BLaER1 (cell line): ENCODE results near the gene THAP7.

ENCODE experiments used
- H3K27ac ChIP-seq: shearing (Covaris generic); formaldehyde crosslinking; 2 replicates; pipeline ENCODE4 v1.8.1; 2022
- H3K27me3 ChIP-seq: shearing (Covaris generic); formaldehyde crosslinking; 2 replicates; pipeline ENCODE4 v1.8.1; 2022
- H3K36me3 ChIP-seq: shearing (Covaris generic); formaldehyde crosslinking; 2 replicates; pipeline ENCODE4 v1.8.1; 2022
- H3K4me1 ChIP-seq: shearing (Covaris generic); formaldehyde crosslinking; 2 replicates; pipeline ENCODE4 v1.8.1; 2022
- H3K4me2 ChIP-seq: shearing (Covaris generic); formaldehyde crosslinking; 2 replicates; pipeline ENCODE4 v1.8.1; 2022
- H3K4me3 ChIP-seq: shearing (Covaris generic); formaldehyde crosslinking; 2 replicates; pipeline ENCODE4 v1.8.1; 2022
- H3K9ac ChIP-seq: shearing (Covaris generic); formaldehyde crosslinking; 2 replicates; pipeline ENCODE4 v1.8.1; 2022
- H3K9me3 ChIP-seq: shearing (Covaris generic); formaldehyde crosslinking; 2 replicates; pipeline ENCODE4 v1.8.1; 2022
- H4K20me1 ChIP-seq: shearing (Covaris generic); formaldehyde crosslinking; 2 replicates; pipeline ENCODE4 v1.8.1; 2022
- Cebpa-rat ChIP-seq: shearing (Covaris generic); IDR thresholded peaks from 2 replicates; pipeline ENCODE4 v1.8.1; 2022

Gene THAP7

DNA sequence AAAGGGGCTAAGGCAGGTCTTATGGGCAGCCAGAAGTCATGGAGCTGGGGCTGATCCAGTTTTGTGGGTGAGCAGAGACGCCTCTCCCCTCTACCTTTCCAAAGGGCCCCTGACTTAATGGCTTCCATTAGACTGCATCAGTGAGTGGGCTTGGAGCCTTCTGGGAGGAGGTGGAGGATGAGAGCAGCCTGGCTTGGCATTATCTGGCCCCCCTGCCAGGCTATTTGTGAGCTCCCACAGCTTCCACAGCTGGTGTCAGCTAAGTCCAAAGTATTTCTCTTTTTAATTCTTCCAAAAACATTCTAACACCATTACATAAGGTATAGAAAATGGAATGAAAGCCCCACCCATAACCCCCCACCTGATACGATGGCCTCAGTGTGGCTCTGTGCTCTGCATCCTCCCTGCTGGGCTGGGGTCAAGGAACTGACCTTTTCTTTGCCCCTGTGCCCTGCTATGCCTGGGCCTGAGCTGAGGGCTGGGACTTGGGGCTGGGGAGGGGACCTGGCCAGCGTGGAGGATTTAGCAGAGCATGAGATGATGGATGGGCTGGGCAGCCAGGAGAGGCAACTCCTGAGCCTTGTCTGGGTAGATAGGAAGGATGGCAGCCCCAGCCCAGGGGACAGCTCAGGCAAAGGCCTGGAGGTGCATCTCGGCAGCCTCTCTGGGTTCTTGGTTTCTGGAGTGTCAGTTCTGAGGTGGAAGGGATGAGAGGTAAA lies 30.8 kb downstream of the THAP7 start:
- Histone ChIP-seq H3K9ac (no peak overlapping the region), H3K4me1 (peaks cover 16% of the 10 kb centered on the region), H3K27ac (no peak overlapping the region), H3K4me2 (no peak overlapping the region), H4K20me1 (peaks cover 4% of the 10 kb centered on the region; the same call in 1 of the 2 replicates), H3K9me3 (no peaks in the 10 kb centered on the region), H3K27me3 (peaks cover 5% of the 10 kb centered on the region), H3K4me3 (no peak overlapping the region), H3K36me3 (no peaks in the 10 kb centered on the region)
- TF ChIP-seq Cebpa-rat: no peak

DNA sequence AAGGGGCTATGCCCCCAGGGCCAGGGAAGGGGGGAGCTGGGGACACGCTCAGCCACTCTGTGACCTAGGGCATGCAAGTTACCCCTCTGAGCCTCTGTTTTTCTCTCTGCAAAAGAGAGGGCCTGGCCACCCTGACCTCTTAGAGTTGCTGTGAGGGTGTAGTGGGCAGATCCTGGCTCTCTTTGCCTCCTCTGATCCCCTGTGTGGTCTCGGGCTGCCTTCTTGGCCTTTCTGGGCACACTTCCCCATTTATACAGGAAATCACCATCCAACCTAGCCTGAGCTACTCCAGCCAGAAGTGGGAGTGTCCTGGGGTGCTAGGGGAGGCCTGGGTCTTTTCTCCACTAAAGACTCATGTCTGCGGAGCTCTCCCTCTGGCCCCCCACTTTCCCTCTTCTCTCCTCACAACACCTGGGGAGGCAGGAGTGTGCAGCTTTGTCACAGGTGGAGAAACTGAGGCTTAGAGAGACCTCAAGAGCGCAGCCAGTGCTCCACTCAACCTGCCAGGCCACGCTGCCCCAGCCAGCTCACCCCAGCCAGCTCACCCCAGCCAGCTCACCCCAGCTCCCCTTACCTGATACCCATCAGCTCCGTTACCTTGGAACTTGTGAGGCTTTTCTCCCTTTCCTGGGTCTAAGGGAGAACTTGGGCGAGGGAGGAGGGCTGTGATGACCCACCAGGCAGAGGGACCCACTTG lies 33.5 kb downstream of the THAP7 start:
- H3K36me3 ChIP-seq: no peaks in the 10 kb centered on the region
- H3K27ac ChIP-seq: no peak overlapping the region
- H3K27me3 ChIP-seq: peaks cover 32% of the 10 kb centered on the region
- H4K20me1 ChIP-seq: peaks cover 30% of the 10 kb centered on the region
- H3K4me2 ChIP-seq: peak overlapping the region; percentile 32
- no peak for TF ChIP-seq Cebpa-rat
- H3K9me3 ChIP-seq: no peaks in the 10 kb centered on the region
- no peak overlapping the region for H3K9ac ChIP-seq
- no peak overlapping the region for H3K4me3 ChIP-seq
- peaks cover 36% of the 10 kb centered on the region for H3K4me1 ChIP-seq

DNA sequence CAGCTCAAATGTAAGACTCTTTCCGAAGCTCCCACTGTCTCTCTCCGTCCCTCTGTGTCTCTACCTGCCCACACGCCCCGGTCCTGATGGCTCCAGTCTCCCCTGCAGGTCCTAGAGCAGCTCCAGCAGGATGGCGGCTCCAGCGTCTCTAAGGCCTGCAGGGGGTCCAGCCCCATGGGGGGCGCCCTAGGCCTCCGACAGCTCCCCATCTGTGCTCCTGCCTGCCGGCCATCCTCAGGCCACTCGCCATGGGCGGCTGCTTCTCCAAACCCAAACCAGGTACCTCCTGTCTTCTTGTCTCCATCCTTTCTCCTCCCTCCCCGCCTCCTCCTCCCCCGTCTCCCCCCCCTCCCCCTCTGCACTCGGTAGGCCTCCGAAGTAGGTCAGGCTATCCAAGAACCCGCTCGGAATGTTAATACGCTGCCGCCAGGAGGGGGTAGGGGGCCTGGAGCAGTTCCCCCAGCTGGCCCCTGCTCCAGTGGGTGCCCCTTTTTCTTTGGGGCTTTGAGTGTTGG lies 34.2 kb downstream of the THAP7 start:
- H3K27me3 ChIP-seq: peaks cover 38% of the 10 kb centered on the region
- peaks cover 33% of the 10 kb centered on the region for H4K20me1 ChIP-seq
- H3K4me2 ChIP-seq: no peak overlapping the region
- H3K4me3 ChIP-seq: no peak overlapping the region
- TF ChIP-seq Cebpa-rat: no peak
- peaks cover 36% of the 10 kb centered on the region for H3K4me1 ChIP-seq
- no peaks in the 10 kb centered on the region for H3K9me3 ChIP-seq
- H3K9ac ChIP-seq: no peak overlapping the region
- no peaks in the 10 kb centered on the region for H3K36me3 ChIP-seq
- no peak overlapping the region for H3K27ac ChIP-seq

DNA sequence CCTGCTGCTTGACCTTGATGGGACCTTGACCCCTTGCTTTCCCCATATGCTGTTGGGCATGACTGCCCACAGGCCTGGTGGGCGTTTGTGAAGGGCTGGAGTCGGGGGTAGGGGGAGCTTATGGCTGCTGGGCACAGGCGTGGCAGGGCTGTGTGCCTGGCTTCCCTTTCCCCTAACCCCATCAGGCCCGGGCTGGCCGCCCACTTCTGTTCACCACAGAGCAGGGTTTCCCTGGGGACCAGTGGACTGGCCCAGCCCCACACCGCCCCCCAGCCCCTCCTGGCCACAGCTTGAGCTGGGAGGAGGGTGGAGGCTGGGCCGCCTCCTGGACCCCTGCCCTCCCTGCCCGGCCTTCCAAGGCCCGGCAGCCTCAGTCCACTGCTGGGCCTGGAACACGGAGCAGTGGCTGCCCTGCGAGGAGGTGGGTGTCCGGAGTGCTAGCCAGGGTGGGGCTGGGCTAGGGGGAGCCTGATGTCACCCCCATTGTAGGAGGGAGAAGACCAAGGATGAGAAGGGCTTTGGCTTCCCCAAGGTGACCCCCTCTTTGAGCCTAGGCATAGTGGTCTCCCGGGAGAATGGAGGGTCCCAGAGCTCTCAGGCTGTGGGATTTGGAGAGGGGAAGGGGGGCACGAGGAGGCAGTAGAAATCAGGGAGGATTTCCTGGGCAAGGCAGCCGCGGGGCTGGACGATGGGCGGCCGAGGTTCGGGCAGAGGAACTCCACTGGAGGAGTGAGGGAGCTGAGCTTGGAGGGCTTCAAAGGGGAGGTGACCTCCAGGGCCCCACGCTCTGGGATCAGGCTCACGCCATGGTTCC lies 34.8 kb downstream of the THAP7 start, which contains the start of gene AIFM3:
Gene AIFM3 (plus strand): TSS at position 373 of the 814 bp plus-strand sequence. CDS start 690 bp downstream, outside the sequence.
- Histone ChIP-seq H4K20me1 (peaks cover 33% of the 10 kb centered on the region), H3K4me1 (peaks cover 36% of the 10 kb centered on the region), H3K4me3 (no peak within 1 kb of the TSS), H3K36me3 (no peaks in the 10 kb centered on the region), H3K27me3 (peaks cover 44% of the 10 kb centered on the region), H3K9ac (no peak within 1 kb of the TSS), H3K27ac (no peak within 1 kb of the TSS), H3K9me3 (no peaks in the 10 kb centered on the region), H3K4me2 (peak within 1 kb of the TSS; percentile 32; the same call in 1 of the 2 replicates)
- no peak for TF ChIP-seq Cebpa-rat

DNA sequence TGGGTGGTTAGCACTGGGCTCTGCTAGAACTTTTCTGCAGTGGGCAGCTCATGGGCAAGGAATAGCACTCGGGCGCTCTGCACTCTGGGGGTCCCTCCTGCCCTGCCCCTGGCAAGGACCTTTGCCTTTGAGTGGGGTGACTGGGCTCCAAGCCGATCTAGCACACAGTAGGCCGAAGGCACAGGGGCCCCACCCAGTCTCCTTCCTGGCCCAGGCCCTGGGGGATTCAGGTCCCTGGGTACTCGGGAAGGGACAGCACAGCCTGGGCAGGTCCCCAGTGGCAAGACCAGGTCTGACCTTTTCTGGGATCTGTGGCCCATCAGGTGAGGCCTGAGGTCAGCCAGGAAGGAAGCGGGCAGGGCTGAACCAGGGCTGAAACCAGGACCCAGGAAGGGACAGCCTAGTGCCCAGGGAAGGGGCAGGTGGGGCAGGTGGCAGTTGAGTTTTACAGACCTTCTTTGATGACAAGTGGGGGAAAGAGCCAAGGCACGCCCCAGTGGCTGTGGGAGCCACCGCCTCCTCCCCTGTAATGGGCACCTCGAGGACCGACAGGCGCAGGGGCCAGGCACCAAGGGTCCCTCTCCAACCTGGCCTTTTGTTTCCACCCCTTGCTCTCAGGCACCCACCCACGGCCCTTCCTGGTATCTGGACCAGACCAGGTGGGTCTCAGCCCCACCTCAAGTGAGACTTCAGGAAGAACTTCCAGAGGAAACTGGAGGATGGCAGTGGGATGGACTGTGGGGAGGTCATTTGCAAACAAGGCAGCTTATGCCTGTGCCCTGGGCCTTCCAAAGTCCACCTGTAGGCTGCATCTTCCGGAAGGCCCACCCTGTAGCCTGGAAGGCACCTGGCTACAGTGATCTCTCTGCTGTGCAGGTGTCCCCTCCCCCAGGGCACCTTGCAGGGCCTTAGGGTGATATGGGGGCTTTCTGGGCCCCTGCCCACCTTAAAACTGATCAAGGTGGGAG lies 35.7 kb downstream of the THAP7 start:
- H3K4me2 ChIP-seq: peak overlapping the region; percentile 86; the same call in 1 of the 2 replicates
- H3K9me3 ChIP-seq: no peaks in the 10 kb centered on the region
- H3K27ac ChIP-seq: no peak overlapping the region
- H3K9ac ChIP-seq: no peak overlapping the region
- H3K36me3 ChIP-seq: no peaks in the 10 kb centered on the region
- H4K20me1 ChIP-seq: peaks cover 33% of the 10 kb centered on the region
- peaks cover 36% of the 10 kb centered on the region for H3K4me1 ChIP-seq
- peak overlapping the region; percentile 60; the same call in 1 of the 2 replicates for H3K4me3 ChIP-seq
- no peak for TF ChIP-seq Cebpa-rat
- H3K27me3 ChIP-seq: peaks cover 44% of the 10 kb centered on the region

DNA sequence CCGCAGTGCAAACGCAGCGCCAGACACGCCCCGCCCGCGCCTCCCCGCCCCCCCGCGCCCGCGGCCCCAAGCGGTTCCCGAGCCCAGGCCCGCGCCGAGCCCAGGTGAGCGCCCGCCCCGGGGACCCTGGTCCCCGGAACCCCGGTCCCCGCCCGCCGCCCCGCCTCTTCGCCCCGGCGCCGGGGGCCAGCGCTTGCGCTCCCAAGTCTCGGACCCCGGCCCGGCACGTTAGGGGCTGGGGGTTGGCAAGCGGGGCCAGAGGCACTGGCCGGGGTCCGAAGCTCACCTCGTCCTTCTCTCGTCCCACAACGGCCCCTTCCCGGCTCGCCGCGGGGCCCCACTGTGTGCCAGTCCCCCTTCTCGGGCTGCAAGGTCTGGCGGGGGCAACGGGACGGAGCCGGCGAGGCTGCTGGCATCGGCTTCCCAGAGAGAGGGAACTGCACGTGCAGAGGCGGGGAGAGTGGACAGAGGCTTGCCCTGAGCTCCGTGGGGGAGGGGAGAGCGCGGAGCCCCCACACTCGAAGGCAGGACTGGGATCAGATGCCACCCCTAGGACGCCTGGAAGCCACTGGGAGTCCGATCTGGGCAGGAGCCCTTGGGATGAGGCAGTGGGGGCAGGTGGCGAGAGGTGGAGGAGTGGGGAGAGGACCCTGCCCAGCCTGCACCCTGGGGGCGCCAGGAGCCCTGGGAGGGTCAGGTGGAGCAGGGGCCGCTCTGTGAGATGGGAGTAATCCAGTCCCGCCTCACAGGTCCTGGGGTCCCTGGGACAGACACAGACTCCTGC lies 36.6 kb downstream of the THAP7 start:
- Histone ChIP-seq H3K4me3 (peak overlapping the region; percentile 60), H3K36me3 (no peaks in the 10 kb centered on the region), H4K20me1 (peaks cover 33% of the 10 kb centered on the region), H3K27ac (no peak overlapping the region), H3K9me3 (no peaks in the 10 kb centered on the region), H3K9ac (no peak overlapping the region), H3K4me1 (peaks cover 36% of the 10 kb centered on the region), H3K27me3 (peaks cover 44% of the 10 kb centered on the region), H3K4me2 (peak overlapping the region; percentile 86)
- no peak for TF ChIP-seq Cebpa-rat

DNA sequence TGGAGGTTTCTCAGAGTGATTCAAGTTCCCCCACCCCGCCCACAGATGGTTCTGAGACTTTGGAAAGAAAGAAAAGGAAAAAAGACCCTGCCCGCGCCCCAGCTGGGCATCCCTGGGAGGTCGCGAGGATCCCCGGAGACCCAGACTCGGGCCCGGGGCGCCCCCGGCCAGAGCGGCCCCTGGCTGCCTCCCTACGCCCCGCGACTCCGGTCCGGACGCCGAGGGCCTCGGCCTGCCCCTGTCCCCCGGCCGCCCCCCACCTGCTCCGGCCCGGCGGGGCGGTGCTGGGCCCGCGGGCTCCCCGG lies 37.2 kb downstream of the THAP7 start:
- peaks cover 36% of the 10 kb centered on the region for H3K4me1 ChIP-seq
- no peaks in the 10 kb centered on the region for H3K9me3 ChIP-seq
- no peak overlapping the region for H3K9ac ChIP-seq
- peaks cover 44% of the 10 kb centered on the region for H3K27me3 ChIP-seq
- no peaks in the 10 kb centered on the region for H3K36me3 ChIP-seq
- H3K27ac ChIP-seq: no peak overlapping the region
- peaks cover 33% of the 10 kb centered on the region for H4K20me1 ChIP-seq
- peak overlapping the region; percentile 86 for H3K4me2 ChIP-seq
- no peak for TF ChIP-seq Cebpa-rat
- peak overlapping the region; percentile 60 for H3K4me3 ChIP-seq

DNA sequence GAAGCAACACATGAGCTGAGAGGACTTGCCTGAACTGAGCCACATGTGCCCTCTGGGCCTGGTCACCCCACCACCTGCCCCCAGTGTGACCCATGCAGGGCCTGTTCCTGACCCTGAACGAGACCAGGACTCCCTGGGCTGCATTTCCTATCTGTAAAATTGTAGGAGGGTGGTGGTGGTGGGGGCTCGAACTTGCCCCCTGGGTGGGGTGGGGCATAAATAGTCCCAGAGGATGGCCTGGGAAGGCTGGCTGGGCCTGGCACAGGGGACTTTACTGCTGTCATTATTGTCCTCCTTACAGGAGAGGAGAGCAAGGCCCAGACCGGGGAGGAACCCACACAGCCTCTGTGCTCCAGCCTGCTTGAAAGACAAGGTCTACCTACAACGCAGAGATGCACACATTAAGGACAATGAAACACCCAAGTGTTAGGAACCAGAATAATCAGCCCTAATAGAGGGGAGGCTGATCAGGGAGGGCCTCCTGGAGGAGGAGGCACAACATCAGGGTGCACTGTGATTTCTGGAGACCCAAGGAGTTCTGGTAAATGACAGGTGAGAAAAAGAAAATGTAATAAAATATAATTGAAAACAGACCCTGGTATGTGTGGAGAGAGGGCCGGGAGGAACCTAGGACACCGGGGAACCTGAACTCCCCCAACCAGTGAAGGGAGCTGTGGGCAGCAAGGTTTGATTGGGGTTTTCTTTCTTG lies 37.7 kb downstream of the THAP7 start:
- H3K36me3 ChIP-seq: no peaks in the 10 kb centered on the region
- H3K27me3 ChIP-seq: peaks cover 44% of the 10 kb centered on the region
- H3K4me2 ChIP-seq: peak overlapping the region; percentile 86
- TF ChIP-seq Cebpa-rat: no peak
- no peaks in the 10 kb centered on the region for H3K9me3 ChIP-seq
- peaks cover 36% of the 10 kb centered on the region for H3K4me1 ChIP-seq
- H3K4me3 ChIP-seq: peak overlapping the region; percentile 60
- H4K20me1 ChIP-seq: peaks cover 33% of the 10 kb centered on the region
- H3K27ac ChIP-seq: no peak overlapping the region
- no peak overlapping the region for H3K9ac ChIP-seq
